IPS DF 4.7 (cell line): Measurements from ENCODE around the gene MGAT4B.
"Not testable (repeated sequence)": the region's sequence is repeated elsewhere in the genome, so short reads cannot be mapped to it uniquely, and the experiment has no call there.

Experiments used
- DNase-seq: peaks from one replicate; pipeline ENCODE4 v3.0.0-alpha.2; 2013; ENCODE audit warnings: low spot score; ENCODE audit errors: extremely low read depth

The MGAT4B gene

DNA sequence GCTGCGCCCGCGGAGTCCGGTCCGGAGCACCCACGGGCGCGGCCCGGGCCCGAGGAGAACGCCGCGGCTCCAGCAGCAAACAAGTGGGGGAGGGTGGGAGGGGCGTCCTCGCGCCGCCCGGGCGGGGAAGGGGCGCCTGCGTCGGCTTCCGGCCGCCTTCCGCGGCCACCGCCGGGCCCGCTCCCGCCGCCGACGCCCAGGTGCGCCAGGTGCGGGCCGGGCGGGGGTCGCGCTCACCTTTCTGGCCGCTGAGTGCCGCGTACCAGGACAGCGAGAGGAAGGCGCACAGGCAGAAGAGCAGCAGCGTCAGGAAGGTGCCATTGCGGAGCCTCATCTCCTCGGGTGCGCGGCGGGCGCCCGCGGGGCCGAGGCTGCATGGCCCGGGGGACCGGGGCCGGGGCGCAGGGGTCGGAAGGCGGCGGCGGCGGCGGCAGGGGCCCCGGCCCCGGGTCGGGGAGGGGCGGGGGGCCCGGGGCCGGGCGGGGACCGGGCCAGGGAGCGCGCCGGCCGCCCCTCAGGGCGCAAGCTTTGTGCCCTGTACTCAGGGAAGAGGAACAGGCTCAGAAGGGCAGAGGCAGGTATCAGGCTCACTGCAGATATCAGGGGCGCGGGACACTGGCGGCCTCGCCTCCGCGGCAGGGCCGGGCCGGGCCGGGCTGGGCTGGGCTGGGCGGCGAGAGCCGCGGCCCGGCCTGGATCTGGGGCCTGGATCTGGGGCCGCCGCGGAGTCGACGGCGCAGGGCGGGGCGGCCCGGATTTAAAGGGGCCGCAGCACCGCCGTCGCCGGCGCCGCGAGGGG is at the start of gene MGAT4B:
TSS of gene MGAT4B (minus strand) at position 617 of the 799 bp plus-strand sequence. CDS start at position 334, 283 bp downstream.
- DNase-seq: no peak

DNA sequence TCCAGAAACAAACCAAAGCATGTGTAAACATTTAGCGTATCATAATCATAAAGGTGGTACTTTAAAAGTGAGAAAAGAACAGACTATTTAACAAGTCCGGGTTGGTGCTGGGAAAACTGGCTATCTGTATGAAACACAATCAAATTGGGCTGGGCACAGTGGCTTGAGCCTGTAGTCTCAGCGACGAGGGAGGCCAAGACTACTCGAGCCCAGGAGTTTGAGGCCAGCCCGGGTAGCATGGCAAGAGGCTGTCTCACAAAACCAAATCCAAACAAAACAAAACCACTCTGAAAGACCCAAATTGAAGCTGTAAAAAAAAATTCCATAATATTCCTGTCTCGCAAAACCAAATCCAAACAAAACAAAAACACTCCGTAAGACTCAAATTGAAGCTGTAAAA is 47.7 kb upstream of the MGAT4B start:
- DNase-seq: no peak

DNA sequence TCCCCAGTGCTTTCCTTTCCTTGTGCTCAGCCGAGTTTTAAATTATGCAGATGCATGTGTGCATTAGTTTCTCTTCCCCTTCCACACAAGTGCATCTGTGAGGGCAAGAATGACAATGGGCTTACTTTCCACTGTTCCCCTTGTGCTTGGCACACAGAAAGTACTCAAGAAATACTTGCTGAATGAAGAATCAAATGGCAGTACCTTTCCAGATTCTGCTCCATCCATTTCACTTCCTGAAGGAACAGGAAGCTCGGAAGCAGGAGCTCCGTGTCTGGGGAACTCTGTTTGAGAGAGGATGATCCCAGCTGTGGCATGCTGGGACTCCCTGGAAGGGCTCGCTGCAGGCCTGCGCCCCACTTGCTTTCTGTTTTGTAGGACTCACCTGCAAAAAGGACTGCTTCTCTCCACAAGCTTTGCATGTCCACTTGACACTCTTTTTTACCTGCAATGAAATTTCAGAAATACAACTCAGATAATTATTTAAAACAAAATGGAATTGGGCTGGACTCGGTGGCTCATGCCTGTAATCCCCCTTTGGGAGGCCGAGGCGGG is 46.4 kb upstream of the MGAT4B start:
- no peak for DNase-seq

DNA sequence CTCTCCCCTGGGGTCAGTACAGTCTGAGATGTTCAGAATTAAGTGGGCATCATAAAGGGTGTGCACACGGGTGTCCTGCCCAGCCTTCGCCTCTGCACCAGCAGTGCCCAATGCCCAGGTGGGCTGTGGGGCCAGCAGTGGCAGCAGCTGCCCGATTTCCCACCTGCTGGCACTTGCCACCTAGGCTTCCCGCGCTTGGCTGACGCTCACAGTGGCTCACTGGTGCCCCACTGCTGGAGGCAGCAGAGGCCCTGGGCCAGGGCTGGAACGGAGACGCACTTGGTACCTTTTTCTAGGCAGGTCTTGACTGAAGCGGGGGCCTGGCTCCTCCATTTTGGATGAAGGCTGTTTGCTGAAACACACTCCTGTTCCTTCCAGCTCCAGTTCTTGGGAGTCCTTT is 35.0 kb upstream of the MGAT4B start:
- DNase-seq: no peak

DNA sequence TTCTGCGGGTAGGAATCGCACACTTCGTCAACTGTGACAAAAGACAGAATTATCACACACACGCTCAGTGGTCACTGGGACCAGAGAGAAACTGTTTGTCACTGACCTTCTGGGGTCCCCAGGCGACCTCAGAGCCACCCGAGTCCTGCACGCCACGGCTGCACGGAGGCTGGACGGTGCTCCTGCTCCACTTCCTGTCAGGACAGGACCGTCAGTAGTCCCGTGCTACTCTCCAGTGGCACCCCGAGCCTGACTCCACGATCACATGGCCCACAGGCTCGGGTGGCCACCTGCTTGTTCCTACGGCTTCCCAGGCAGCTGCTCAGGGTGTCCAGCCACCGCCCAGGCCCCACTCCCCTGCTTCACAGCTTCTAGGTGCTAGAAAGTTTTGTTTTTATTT is 34.1 kb upstream of the MGAT4B start:
- no peak for DNase-seq

DNA sequence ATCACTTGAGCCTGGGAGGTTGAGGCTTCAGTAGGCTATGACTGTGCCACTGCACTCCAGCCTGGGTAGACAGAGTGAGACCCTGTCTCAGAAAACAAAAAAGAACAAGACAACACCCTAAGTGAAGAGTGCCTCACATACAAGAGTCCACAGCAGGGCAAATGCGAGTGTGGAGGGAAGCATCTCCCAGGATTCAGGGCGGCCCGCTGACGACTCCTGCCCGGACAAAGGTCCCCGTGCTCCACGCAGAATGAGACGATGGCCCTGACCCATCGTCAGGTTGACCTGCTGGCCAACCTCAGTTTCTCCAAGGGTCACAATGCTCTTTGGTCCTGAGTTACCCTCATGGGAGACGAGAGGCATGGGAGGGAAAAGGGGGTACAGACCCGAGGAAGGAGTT is 33.7 kb upstream of the MGAT4B start:
- DNase-seq: no peak

DNA sequence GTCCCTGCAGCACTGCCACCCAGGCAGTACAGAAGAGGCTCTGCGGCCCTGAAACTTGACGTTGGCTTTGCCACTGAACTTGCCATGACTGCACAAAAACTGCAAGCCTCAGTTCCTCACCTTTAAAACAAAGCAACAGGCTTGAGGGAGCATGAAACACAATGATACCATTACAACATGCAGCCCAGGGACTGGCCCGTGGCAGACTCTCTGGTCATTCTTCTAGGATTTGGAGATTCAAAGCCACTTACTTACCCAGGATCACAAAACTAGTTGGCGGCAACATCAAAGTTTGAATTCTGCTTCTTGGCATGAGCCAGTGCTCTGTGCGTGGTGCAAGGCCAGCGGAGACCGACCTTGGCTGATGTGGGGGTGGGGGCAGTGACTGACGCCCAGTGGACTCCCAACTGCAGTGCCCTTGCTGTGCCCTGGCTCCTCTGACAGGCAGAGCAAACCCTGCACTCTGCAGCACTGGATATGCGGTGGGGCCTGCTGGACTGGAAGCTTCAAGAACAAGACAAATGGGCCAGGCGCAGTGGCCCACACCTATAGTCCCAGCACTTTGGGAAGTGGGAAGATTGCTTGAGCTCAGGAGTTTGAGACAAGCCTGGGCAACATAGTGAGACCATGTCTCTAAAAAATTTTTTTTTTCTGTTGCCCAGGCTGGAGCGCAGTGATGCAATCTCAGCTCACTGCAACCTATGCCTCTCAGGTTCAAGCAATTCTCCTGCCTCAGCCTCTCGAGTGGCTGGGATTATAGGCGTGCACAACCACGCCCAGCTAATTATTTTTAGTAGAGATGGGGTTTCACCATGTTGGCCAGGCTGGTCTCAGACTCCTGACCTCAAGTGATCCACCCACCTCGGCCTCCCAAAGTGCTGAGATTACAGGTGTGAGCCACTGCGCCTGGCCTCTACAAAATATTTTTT is 32.9 kb upstream of the MGAT4B start:
- DNase-seq: no peak

DNA sequence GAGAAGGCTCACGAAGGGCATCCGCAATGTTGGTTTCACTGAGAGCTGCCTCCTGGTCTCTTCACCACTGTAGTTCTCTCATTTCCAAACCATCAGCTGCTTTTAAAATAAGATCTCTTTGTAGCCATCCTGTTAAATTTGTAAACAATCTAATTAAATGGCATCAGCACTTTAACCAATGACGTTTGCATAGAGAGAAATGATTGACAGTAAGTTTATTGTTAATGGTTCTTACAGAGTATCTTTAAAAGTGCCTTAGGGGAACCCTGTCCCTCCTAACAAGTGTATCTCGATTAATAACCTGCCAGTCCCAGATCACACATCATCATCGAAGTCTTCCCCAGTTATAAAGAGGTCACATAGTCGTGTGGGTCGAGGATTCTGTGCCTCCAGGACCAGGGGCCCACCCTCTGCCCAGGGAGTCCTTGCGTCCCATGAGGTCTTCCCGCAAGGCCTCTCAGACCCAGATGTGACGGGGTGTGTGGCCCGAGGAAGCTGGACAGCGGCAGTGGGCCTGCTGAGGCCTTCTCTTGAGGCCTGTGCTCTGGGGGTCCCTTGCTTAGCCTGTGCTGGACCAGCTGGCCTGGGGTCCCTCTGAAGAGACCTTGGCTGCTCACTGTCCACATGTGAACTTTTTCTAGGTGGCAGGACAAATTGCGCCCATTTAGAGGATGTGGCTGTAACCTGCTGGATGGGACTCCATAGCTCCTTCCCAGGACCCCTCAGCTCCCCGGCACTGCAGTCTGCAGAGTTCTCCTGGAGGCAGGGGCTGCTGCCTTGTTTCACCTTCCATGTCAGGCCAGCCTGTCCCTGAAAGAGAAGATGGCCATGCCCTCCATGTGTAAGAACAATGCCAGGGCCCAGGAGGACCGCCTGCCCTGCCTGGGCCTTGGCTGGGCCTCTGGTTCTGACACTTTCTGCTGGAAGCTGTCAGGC is 30.7 kb upstream of the MGAT4B start:
- DNase-seq: no peak

DNA sequence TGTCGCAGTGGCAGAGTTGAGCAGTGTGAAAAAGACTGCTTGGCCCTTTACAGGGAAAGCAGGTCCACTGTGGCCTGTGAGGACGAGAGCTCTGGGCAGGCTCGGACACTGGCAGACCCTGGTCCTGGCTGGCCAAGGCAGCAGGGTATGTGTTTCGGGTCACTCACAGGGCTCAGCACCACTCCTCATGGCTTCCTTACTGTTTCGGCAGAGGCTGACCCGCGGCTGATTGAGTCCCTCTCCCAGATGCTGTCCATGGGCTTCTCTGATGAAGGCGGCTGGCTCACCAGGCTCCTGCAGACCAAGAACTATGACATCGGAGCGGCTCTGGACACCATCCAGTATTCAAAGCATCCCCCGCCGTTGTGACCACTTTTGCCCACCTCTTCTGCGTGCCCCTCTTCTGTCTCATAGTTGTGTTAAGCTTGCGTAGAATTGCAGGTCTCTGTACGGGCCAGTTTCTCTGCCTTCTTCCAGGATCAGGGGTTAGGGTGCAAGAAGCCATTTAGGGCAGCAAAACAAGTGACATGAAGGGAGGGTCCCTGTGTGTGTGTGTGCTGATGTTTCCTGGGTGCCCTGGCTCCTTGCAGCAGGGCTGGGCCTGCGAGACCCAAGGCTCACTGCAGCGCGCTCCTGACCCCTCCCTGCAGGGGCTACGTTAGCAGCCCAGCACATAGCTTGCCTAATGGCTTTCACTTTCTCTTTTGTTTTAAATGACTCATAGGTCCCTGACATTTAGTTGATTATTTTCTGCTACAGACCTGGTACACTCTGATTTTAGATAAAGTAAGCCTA is 29.8 kb upstream of the MGAT4B start:
- DNase-seq: no peak

DNA sequence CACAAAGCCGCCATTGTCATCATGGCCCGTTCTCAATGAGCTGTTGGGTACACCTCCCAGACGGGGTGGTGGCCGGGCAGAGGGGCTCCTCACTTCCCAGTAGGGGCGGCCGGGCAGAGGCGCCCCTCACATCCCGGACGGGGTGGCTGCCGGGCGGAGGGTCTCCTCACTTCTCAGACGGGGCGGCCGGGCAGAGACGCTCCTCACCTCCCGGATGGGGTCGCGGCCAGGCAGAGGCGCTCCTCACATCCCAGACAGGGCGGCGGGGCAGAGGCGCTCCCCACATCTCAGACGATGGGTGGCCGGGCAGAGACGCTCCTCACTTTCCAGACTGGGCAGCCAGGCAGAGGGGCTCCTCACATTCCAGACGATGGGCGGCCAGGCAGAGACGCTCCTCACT is 28.2 kb upstream of the MGAT4B start:
- DNase-seq: not testable (repeated sequence)

DNA sequence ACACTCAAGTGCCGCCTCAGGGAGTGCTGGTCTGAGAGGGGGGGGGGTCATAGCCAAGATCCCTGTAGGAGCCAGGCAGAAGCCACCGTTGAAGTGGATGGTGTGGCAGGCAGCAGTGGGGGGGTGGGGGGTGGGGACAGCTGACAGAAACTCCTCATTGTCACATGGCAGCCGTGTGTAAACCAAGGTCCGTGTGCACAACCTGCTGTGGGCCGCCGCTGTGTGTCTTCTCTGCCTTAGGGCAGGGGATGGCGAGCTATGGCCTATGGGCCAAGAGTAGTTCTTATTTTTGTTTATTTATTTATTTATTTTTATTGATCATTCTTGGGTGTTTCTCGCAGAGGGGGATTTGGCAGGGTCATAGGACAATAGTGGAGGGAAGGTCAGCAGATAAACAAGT is 27.5 kb upstream of the MGAT4B start:
- no peak for DNase-seq

DNA sequence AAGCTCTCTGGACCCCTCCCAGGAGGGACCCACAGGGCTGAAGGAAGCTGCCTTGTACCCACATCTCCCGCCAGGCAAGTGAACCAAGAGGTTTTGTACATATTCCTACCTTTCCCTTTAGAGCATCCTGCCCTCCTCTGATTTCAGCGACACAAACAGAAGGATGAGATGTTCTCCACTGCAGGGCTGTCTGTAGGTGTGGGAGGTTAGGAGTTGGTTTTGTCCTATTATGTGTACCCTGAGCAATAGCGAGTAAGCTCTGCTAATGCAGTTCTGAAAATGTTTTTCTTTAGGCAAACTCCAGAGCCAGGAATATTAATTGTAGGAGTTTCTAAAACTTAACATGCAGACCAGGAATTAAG is 27.0 kb upstream of the MGAT4B start:
- no peak for DNase-seq

DNA sequence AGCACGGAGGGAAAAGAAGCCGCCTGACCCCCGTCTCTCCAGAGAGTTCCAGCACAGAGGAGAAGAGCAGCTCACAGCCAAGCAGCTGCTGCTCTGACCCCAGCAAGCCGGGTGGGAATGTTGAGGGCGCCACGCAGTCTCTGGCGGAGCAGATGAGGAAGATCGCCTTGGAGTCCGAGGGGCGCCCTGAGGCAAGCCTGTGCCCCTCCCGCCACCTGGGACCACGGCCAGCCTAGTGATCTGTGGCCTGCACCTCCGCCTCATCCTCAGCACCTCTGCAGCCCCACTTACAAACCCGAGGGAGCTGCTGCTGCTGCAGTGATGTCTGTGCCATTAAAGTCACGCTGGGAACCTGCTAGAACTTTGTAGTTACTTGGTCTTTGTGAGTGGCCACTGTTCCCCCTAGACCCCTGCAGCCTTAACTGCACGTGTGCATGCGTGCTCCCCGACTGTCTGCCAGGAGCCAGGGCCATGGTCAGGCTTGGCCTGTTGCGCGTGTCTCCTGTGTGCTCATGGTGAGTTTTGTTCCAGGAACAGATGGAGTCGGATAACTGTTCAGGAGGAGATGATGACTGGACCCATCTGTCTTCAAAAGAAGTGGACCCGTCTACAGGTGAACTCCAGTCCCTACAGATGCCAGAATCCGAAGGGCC is 26.5 kb upstream of the MGAT4B start:
- no peak for DNase-seq

DNA sequence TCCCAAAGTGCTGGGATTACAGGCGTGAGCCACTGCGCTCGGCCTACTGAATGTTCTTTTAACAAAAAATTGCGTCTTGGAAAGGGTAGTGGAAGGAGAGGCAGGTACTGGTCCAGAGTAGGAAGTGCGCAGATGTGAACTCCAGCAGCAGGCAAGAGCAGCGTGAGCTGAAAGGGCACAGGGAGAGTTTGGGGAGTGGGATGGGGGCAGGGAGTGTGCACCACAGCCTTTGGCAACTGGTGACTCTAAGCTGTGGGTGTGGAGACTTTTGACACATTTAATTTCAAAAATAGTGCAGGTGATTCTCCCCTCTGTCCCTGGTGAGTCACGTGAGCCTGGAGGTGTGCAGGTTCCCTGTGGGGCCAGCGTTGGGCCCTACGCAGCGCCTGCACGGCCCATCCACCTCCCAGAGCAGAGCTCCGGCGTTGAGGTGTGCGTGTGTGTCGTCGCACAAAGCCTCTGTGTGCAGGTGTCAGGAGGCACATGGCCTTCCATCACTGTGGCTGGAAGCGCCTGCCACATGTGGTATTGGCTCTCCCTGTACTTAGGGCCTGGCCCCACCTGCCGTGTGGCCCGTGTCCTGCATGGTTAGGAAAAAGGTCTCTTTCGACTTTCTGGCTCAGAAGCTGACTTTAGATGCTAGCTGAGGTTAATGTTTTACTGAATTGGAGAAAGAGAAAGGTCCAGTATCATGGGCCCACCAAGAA is 25.5 kb upstream of the MGAT4B start:
- no peak for DNase-seq

DNA sequence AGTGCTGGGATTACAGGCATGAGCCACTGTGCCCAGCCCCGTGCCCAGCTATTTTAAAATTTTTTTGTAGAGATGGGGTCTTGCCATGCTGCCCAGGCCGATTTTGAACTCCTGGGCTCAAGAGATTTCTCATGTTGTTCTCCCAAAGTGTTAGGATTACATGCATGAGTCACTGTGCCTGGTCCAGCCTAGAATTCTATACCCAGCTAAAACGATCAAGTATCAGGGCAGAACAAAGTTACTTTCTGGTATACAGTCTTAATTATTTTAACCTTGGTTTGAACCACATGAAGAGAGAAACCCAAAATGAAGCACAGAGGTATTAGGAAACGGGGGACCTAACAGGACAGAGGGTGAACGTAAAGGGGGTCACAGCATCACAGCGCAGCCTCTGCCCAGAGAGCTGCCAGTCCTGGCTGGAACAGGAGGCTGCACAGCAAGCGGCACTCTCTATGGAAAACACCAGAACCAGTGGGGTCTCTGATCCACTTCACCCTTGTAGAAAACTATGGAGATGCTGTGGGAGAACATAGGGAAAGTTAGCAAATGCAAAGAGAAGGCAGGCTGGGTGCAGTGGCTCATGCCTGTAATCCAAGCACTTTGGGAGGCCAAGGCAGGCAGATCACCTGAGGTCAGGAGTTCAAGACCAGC is 24.3 kb upstream of the MGAT4B start:
- no peak for DNase-seq

DNA sequence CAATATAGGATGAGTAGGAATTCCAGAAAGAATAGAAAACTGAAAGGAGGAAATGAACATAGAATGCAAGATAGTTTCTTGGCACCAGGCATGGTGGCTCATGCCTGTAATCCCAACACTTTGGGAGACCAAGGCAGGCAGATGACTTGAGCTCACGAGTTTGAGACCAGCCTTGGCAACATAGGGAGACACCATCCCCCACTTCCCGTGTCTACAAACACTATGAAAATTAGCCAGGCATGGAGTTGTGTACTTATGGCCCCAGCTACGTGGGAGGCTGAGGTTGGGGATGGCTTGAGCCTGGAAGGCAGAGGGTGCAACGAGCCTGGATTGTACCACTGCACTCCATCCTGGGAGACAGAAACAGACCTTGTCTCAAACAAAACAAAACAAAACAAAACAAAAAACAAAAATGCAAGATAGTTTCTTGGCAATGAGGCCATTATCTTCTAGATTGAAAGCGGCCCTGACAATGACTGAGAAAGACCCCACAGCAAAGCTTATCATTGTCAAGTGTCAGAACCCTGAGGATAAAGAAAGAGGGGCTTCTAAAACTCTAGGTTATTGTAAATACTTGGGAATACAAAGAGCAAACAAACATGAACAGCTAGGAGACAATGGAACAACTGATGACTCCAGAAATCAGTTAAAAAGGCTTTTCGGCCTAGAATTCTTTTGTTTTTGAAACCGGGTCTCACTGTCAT is 23.2 kb upstream of the MGAT4B start:
- DNase-seq: no peak

DNA sequence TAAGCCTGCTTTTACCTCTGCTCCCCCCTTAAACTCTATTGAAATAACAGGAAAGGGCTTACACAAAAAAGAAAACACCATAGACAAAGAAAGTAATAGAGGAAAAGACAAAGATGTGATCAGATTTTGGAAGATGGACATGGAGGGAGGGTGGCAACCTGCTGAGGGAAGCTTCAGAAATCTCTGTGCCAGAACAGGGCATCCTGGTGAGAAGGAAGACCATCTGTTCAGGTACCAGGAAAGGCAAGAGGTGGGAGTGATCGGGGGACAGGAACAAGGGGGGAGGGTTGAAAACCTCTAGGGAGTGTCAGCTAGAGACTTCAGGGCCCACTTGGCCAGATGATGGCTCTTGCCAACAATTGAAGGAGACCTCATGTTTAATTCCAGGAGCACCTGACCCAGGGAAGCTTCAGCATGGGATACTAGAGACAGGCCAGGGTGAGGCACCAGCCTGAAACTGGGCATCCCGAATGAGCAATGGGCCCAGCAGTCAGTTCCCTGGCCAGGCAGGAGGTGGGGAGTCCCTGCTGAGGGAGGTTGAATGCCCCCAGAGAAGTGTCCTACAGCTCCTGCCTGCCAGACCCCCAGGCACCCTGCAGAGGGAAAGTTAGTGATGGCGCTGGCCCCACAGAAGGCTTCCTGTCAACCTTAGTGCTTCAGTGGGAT is 22.2 kb upstream of the MGAT4B start:
- DNase-seq: no peak

DNA sequence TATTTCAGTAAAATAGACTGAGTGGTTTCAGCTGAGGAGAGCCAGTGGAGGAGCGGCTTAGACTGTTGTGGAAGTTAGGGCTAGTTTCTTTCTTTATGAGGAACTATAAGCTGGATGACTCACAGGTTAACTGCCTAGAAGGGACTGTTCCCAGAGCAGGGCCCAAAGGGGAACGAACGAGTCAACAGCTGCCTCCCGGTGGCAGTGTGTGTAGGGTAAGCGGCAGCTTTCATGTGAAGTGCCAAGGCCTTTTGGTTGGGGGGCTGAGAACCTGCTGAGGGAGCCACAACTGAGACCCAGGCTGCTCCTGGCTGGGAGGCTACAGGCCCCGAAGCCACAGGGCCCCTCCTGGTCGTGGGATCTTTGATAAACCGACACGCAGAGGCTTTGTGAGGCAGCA is 21.0 kb upstream of the MGAT4B start:
- no peak for DNase-seq
